Measurements from ENCODE around the gene FHOD1. TPM values are rescaled to one million over a fixed set of nuclear protein-coding genes. Genes with fewer than 3 reads are reported as not detected.

Gene FHOD1
- polyA plus RNA-seq, 3 donors, result 5.1 to 152 (median 5.5) TPM

GRCh38 chr16:67256701-67257230 lies 9.5 kb upstream of the FHOD1 start:
- no peak overlapping the region for H3K4me3 Mint-ChIP-seq
- Histone ChIP-seq H3K27me3 (ENCODE audit: control insufficient read depth in 2 of 2, insufficient read depth in 2 of 2, low read length in 2 of 2) (no peaks in the 10 kb centered on the region), H3K27ac (ENCODE audit: low read depth in 1 of 2, low read length in 2 of 2) (no peak overlapping the region), H3K4me1 (ENCODE audit: control insufficient read depth in 1 of 2, insufficient read depth in 2 of 2, low read length in 2 of 2) (no peaks in the 10 kb centered on the region), H3K36me3 (replicated peaks in 1 of 2; ENCODE audit: control insufficient read depth in 1 of 2, insufficient read depth in 2 of 2, low read length in 2 of 2) (no peaks in the 10 kb centered on the region), H3K79me2 (ENCODE audit: insufficient read depth, low read length) (no peaks in the 10 kb centered on the region), H4K20me1 (ENCODE audit: insufficient read depth, low read length) (no peaks in the 10 kb centered on the region), H3K9ac (ENCODE audit: insufficient read depth, low read length, poor library complexity, severe bottlenecking) (no peak overlapping the region), H3K4me2 (replicated peaks; ENCODE audit: extremely low read depth, low read length, poor library complexity, severe bottlenecking) (no peak overlapping the region), H3K9me3 (replicated peaks in 1 of 2; ENCODE audit: control insufficient read depth in 1 of 2, insufficient read depth in 1 of 2, low read length in 2 of 2) (no peaks in the 10 kb centered on the region), H2AFZ (ENCODE audit: insufficient read depth, low read depth, low read length, poor library complexity, severe bottlenecking) (no peak overlapping the region), H3K4me3 (replicated peaks in 1 of 3; ENCODE audit: low read depth in 2 of 3, low read length in 3 of 3) (no peak overlapping the region)
- H3K36me3 Mint-ChIP-seq, result no peaks in the 10 kb centered on the region
- H3K27ac Mint-ChIP-seq, result no peak overlapping the region
- peaks cover 5 to 13% (median 10%) of the 10 kb centered on the region in 3 donors for H3K27me3 Mint-ChIP-seq (ENCODE audit: low read depth in 3 of 3)
- 94% methylated on average over 10 of the region's 11 CpGs for WGBS (ENCODE audit: insufficient coverage)
- H3K9me3 Mint-ChIP-seq, result peaks cover 0 to 3% (median 0%) of the 10 kb centered on the region in 7 donors
- intact Hi-C loops (cut with micrococcal nuclease), result no loop called here
- TF ChIP-seq CTCF (IDR thresholded peaks at IDR 0.05), result no peak
- DNase-seq, result no peak
- H3K4me1 Mint-ChIP-seq, result peaks cover 2% of the 10 kb centered on the region

- no peak for TF ChIP-seq CTCF (IDR thresholded peaks at IDR 0.05)
- 85% methylated on average over 12 of the region's 17 CpGs for WGBS (ENCODE audit: insufficient coverage)
- no peaks in the 10 kb centered on the region for H3K36me3 ChIP-seq (replicated peaks in 1 of 2; ENCODE audit: control insufficient read depth in 1 of 2, insufficient read depth in 2 of 2, low read length in 2 of 2)
Observed at GRCh38 chr16:67255553-67256221, 8.4 kb upstream of the FHOD1 start.

More at GRCh38 chr16:67255553-67256221, 8.4 kb upstream of the FHOD1 start:
- no peak overlapping the region for H3K9ac ChIP-seq (ENCODE audit: insufficient read depth, low read length, poor library complexity, severe bottlenecking)
- no peak overlapping the region for H3K27ac ChIP-seq (ENCODE audit: low read depth in 1 of 2, low read length in 2 of 2)
- H3K27ac Mint-ChIP-seq, result peak overlapping the region in 1 of 7 donors; percentile 64
- no peak overlapping the region for H3K4me3 ChIP-seq (replicated peaks in 1 of 3; ENCODE audit: low read depth in 2 of 3, low read length in 3 of 3)
- no peak for DNase-seq
- H3K9me3 ChIP-seq (replicated peaks in 1 of 2; ENCODE audit: control insufficient read depth in 1 of 2, insufficient read depth in 1 of 2, low read length in 2 of 2), result no peaks in the 10 kb centered on the region
- no peak overlapping the region for H2AFZ ChIP-seq (ENCODE audit: insufficient read depth, low read depth, low read length, poor library complexity, severe bottlenecking)
- H3K4me2 ChIP-seq (replicated peaks; ENCODE audit: extremely low read depth, low read length, poor library complexity, severe bottlenecking), result no peak overlapping the region
- H3K4me1 Mint-ChIP-seq, result no peaks in the 10 kb centered on the region
- H3K27me3 ChIP-seq (ENCODE audit: control insufficient read depth in 2 of 2, insufficient read depth in 2 of 2, low read length in 2 of 2), result peaks cover under 1 to 5% of the 10 kb centered on the region in 2 donors
- H3K36me3 Mint-ChIP-seq, result no peaks in the 10 kb centered on the region
- peaks cover 0 to 3% (median 0%) of the 10 kb centered on the region in 7 donors for H3K9me3 Mint-ChIP-seq
- peaks cover 5 to 21% (median 12%) of the 10 kb centered on the region in 3 donors for H3K27me3 Mint-ChIP-seq (ENCODE audit: low read depth in 3 of 3)
- no peaks in the 10 kb centered on the region for H3K4me1 ChIP-seq (ENCODE audit: control insufficient read depth in 1 of 2, insufficient read depth in 2 of 2, low read length in 2 of 2)
- no peak overlapping the region for H3K4me3 Mint-ChIP-seq
- intact Hi-C loops (cut with micrococcal nuclease), result no loop called here
- no peaks in the 10 kb centered on the region for H4K20me1 ChIP-seq (ENCODE audit: insufficient read depth, low read length)
- no peaks in the 10 kb centered on the region for H3K79me2 ChIP-seq (ENCODE audit: insufficient read depth, low read length)

Measured in CD14-positive monocyte (primary cell).